ELR (cell line): ENCODE data around the gene PRAMEF12.
A peak's percentile ranks its signal among the peaks of the same experiment; 100 is the strongest.
"Not testable (repeated sequence)": the region's sequence is repeated elsewhere in the genome, so short reads cannot be mapped to it uniquely, and the experiment has no call there.

Experiments
- DNase-seq: peaks from one replicate; pipeline ENCODE4 v3.0.0-alpha.2; 2015; ENCODE audit warnings: low read depth

PRAMEF12 gene

DNA sequence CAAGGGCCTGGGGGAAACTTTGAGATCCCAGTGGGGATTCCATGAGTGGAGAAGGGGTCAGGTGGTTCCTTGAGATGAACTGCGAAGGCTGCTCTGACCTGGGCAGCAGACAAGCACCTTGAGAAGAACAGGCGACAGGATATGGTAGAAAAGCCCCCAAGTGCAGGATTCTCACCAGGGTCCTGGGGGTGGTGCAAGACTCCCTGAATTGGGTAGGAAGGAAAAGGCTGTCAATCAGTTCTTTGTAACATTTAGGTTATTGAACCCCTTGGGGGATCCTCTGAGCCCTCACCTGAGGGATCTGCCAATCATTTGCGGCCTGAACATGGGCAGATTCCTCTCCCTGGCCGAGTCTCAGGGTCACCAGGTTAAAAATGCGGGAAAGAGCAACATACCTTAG is 2.4 kb upstream of the PRAMEF12 start:
- DNase-seq, result no peak

DNA sequence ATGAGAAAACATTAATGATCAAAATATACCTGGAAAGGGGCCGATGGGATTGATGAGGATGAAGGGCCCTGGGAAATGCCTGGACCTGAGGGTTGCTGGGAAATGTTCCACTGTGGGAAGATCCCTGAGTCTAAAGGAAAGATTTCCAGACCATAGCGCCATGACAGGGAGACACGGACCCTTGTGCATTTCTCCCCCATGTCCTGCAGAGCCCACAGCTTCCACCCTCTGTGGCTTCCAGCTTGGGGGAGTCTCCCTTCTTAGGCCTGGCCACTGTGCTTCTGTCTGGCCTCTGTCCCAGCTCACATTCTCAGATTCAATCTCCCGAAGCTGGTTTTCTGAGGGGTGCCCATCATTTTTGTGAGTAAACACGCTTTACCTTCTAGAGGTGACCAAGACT is 1.0 kb upstream of the PRAMEF12 start:
- no peak for DNase-seq

DNA sequence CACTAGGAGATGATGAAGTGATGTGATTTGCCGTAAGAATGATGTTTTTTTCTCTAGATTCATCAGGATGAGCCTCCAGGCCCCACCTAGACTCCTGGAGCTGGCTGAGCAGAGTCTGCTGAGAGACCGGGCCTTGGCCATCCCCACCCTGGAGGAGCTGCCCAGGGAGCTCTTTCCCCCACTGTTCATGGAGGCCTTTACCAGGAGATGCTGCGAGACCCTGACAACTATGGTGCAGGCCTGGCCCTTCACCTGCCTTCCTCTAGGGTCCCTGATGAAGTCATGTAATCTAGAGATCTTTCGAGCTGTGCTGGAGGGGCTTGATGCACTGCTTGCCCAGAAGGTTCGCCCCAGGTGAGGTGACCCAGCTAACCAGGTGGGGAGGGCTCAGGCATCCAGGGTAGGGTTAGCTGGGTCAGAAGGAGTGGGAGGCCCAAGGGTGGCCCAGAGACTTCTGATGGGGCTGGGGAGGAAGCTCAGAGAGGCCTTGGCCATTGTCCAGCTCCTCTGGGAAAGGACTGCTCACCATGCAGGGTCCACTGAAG is 1.3 kb downstream of the PRAMEF12 start:
- DNase-seq, result no peak

DNA sequence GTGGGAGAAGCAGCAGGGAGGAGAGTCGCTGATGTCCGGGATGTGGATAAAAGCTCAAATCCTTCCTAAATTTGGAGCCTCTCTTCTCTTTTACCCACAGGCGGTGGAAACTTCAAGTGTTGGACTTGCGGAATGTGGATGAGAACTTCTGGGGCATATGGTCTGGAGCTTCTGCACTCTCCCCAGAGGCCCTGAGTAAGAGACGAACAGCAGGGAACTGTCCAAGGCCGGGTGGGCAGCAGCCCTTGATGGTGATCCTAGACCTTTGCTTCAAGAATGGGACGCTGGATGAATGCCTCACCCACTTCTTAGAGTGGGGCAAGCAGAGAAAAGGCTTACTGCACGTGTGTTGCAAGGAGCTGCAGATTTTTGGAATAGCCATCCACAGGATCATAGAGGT is 1.9 kb downstream of the PRAMEF12 start:
- no peak for DNase-seq

DNA sequence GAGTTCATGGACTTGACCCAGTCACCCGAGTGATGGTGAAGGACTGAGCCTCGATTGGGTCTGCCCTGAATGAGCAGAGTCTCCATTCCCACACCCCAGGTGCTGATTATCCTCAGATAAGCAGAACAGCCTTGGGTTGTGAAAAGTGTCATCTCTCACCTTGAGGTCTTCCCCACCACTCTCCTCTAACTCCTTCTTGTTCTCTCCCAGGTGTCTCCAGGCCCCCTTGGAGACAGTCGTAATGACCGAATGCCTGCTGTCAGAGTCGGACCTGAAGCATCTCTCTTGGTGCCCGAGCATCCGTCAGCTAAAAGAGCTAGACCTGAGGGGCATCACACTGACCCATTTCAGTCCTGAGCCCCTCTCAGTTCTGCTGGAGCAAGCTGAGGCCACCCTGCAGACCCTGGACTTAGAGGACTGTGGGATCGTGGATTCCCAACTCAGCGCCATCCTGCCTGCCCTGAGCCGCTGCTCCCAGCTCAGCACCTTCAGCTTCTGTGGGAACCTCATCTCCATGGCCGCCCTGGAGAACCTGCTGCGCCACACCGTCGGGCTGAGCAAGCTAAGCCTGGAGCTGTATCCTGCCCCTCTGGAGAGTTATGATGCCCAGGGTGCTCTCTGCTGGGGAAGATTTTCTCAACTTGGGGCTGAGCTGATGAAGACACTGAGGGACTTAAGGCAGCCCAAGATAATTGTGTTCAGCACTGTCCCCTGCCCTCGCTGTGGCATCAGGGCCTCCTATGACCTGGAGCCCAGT is 3.4 kb downstream of the PRAMEF12 start:
- no peak for DNase-seq

DNA sequence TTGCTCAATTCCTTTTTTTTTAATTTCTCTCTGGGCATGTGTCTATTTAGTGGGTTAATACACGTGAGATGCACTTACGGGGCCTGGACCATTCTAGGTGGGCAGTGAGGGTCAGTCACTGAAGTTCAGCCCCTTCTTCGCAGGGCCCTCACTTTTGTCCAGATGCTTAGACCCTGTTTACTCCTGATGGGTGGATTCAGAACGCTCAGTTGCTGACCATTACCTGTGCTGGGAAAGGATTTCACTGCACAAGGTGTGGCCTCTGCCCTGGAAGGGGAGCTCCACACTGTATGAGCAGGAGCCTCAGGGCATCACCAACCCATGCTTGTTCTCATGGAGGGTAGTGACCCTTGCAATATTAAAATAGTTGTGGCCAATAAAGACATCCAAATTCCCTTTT is 4.5 kb downstream of the PRAMEF12 start:
- DNase-seq, result no peak

DNA sequence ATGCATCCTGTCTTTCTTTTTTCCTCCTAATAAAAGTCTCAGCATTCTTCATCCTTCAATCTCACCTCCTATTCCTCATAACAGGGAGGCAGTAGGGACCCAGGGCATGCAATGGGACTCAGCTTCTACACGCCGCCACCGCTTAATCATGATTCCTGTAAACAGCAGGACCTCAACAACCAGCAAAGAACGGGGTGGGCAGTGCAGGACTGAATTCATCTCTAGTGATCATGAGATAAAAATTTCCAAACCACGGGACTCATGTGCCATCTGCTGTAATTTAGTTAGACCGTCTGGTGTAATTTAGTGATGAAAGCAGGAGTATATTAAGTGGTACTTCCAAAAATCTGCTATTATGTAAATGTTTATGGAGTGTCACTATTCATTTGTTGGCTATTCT is 5.4 kb downstream of the PRAMEF12 start:
- no peak for DNase-seq

DNA sequence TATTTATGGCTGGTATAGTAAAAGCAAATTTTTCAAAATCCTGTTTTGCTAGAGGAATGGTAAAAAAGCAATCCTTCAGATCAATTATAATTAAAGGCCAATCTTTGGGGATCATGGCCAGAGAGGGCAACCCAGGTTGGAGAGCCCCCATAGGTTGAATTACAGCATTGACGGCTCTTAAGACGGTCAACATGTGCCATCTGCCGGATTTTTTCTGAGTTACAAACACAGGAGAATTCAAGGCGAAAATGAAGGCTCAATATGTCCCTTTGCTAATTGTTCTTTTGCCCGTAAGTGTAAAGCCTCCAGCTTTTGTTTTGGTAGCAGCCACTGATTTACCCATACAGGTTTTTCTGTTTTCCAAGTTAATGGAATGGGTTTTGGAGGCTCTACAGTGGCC is 8.0 kb downstream of the PRAMEF12 start:
- DNase-seq, result not testable (repeated sequence)

DNA sequence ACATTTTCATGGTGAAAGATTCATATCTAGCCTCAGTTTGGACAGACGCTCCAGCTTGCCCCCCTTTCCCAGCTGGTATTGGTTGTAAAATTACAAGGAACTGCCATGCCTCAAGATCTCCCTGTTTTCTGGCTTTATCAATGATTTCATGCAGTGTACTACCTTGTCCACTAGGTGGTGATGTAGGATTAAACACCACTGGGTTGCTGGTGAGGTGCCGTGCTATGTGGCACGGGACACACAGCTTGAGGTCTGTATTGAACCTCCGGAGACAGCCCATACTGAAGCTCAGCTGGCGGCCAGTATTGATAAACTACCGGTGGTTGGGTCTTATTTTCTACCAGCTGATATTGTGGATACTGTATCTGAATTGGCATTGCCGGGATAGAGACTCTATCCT is 10.2 kb downstream of the PRAMEF12 start:
- DNase-seq, result peak; percentile 27

DNA sequence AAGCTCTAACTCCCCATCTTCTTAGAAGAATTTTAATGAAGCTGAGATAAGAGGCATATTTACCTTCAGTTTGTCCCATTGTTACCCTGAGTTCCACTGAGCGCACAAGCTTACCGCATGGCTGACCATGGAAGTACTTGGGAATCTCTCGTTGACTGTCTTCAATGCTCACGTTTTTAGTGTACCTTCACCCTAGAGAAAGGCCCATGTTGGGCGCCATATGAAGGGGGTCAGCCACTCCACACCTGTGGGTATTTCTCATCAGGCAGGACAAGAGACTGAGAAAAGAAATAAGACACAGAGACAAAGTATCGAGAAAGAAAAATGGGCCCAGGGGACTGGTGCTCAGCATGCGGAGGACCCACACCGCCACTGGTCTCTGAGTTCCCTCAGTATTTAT is 11.2 kb downstream of the PRAMEF12 start:
- not testable (repeated sequence) for DNase-seq

DNA sequence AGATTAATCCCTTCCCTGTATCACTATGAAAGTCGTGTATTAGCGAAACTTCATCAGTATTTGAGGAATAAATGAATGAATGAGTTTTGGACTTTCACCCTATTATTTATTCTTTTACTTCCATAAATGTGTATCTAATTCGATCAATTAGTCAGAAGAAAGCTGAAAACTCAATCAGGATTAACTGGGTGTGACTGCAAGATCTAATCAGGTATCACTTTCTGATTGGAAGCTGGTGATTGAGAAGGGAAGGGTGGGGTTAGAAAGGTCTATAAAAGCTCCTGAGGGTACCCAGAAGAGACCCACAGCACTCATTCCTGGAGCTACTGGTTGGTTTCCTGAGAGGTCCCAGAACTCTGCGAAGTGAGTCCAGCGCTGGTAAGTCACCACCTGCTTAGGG is 17.6 kb downstream of the PRAMEF12 start, which contains the start of gene PRAMEF1:
Gene PRAMEF1, plus strand, starts transcription at position 301 of the 400 bp plus-strand sequence. CDS start 1,831 bp downstream, outside the sequence.
- DNase-seq, result not testable (repeated sequence)

DNA sequence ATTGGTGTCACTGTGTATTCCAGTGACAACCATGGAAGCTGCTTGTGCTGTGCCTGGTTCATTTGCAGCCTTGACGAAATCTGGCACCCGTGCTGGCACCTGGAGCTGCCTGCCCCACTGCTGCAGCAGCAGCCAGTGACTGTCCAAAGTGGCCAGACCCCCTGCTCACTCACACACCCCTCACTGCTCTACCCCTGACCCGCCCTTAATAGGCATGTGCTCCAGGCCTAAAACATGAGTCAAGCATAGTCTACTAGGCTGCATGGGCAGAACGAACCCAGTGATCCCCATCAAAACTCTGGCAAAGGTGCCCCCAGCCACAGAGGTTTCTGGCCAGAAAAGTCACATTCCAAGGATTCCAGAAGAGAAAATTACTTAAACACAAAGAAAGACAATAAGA is 25.4 kb downstream of the PRAMEF12 start:
- no peak for DNase-seq

DNA sequence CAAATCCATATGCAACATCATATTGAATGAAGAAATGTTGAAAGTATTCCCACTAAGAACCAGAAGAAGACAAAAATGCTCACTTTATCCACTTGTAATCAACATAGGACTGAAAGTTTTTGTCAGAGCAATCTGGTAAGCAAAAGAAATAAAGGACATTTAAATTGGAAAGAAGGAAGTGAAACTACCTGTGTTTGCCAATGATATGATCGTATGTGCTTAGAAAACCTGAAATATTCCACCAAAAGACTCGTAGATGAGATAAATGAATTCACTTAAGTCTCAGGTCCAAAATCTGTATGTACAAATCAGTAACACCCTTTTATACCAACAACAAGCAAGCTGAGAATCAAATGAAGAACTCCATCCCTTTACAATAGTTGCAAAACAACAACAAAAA is 26.2 kb downstream of the PRAMEF12 start:
- DNase-seq, result no peak

DNA sequence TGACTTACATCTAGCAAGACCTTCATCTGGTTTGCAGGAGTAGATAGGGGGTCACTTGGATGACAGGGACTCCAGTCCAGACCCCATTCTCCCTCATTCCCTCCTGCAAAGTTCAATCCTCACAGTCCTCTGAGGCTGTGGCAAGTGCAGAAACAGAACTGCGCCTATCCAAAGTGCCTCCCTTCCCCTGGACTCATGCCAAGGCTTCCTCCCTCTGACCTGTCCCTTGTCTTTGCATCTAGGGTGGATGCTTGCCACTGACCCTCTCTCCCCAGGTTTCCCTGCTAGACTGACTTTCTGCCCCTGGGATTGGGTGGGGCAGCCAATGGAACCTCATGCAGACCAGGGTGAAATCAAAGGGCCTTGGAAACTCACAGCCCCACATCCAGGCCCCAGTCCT is 36.4 kb downstream of the PRAMEF12 start:
- DNase-seq, result no peak

DNA sequence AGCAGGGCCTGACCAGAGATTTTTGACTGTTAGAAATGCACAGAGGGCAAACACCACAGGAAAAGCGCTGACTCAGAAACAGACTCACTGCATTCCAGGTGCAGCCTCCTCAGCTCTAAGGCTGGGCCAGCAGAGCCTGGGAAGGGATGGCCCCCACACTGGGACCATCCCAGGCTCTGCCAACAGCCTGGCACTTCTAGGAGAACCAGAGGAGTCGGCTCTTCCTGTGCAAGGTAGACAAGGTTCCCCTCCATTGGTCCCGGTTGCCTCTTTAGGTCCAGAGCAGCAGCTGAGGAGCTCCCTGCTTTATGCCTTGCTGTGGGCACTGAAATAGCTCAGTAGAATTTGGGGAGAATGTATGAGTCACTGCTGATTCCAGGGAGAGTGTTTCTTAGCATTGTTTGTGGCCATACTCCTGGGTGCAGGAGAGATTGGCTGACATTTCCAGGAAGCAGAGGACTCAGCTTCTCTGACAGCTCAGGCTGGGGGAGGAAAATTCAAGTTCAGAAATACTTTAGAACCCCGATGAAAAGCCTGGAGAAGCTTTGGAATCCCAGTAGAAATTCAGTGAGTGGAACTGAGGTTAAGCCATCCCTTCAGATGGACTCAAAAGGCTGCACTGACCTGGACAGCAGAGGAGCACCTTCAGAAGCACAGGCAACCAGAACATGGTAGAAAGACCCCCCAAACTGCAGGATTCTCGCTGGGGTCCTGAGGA is 37.3 kb downstream of the PRAMEF12 start:
- peak; percentile 11 for DNase-seq

DNA sequence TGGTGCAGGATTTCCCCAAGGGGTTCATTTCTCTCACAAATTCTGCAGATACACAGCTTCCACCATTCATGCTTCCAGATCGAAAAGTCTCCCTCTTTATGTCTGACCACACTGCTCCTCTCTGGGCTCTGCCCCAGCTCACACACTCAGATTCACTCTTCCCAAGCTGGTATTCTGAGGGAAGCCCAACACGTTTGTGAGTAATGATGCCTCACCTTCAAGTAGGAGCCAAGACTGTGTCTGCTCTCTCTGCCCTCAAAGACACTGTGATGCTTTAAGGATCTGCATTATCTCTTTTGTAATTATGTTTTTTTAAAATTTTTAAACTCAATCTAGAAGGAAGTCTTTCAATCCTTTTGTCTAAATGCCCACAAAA is 37.9 kb downstream of the PRAMEF12 start:
- DNase-seq, result peak; percentile 6

DNA sequence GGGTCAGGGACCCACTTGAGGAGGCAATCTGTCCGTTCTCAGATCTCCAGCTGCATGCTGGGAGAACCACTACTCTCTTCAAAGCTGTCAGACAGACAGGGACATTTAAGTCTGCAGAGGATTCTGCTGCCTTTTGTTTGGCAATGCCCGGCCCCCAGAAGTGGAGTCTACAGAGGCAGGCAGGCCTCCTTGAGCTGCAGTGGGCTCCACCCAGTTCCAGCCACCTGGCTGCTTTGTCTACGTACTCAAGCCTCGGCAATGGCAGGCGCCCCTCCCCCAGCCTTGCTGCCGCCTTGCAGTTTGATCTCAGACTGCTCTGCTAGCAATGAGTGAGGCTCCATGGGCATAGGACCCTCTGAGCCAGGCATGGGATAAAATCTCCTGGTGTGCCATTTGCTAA is 45.5 kb downstream of the PRAMEF12 start:
- DNase-seq, result not testable (repeated sequence)
